Uterus (tissue), 4 donors: Measurements from ENCODE around the gene CLP1. TPM values are rescaled to one million over a fixed set of nuclear protein-coding genes. Genes with fewer than 3 reads are reported as not detected.

Experiments used
- DNase-seq, 2 donors: peaks; one replicate each; pipeline ENCODE4 v3.0.0-alpha.2; 2019 to 2020
- H3K27ac ChIP-seq, 2 donors: fragments of 200-600 bp; sonication (generic); 1 replicate in 1 of 2; 2 replicates in 1 of 2; pipeline ENCODE4 v1.5.1; 2016 to 2018
- H3K27me3 ChIP-seq, 2 donors: fragments of 200-600 bp; sonication (generic); one replicate each; pipeline ENCODE4 v1.5.1; 2018 to 2019; ENCODE audit warnings: control low read depth in 1 of 2
- H3K36me3 ChIP-seq, 2 donors: fragments of 200-600 bp; sonication (generic); one replicate each; pipeline ENCODE4 v1.5.1; 2019; ENCODE audit warnings: control low read depth in 1 of 2
- H3K4me1 ChIP-seq, 2 donors: fragments of 200-600 bp; sonication (generic); one replicate each; pipeline ENCODE4 v1.5.1; 2018 to 2019; ENCODE audit warnings: control low read depth in 1 of 2
- H3K4me3 ChIP-seq, 2 donors: fragments of 200-600 bp; sonication (generic); 1 replicate in 1 of 2; 2 replicates in 1 of 2; pipeline ENCODE4 v1.5.1; 2018 to 2019; ENCODE audit warnings: mild to moderate bottlenecking in 1 of 2
- H3K9me3 ChIP-seq, 2 donors: fragments of 200-600 bp; sonication (generic); one replicate each; pipeline ENCODE4 v1.5.1; 2019; ENCODE audit warnings: control low read depth in 1 of 2
- POLR2A ChIP-seq, 2 donors: fragments of 450-650 bp; IDR thresholded peaks; one replicate each; pipeline ENCODE4 v1.6.1; 2016; ENCODE audit warnings: antibody characterized with exemption in 2 of 2, mild to moderate bottlenecking in 1 of 2, moderate library complexity in 1 of 2
- intact Hi-C: fragments of 100-400 bp; cut with DNase I; formaldehyde crosslinking; loops from one replicate; pipeline ENCODE4 v1.15.1; 2023; ENCODE audit warnings: low total_unique reads
- total RNA-seq, 4 donors: library from RNA; depleted of rRNA in 3 of 4; stranded (reverse); fragments of >200 nt in 3 of 4; gene quantifications; one replicate each; pipeline versions ENCODE4 v1.1.0 to v1.2.4, GENCODE V29; 2014 to 2023
- TF ChIP-seq, protein P1 (sequence below), 4 experiments: fragments of 200-600 bp in 2 of 4; fragments of 450-650 bp in 2 of 4; sonication (generic) in 2 of 4; IDR thresholded peaks; one replicate each; pipeline ENCODE4 v1.5.1; 2016 to 2019; ENCODE audit warnings: antibody characterized with exemption in 4 of 4, mild to moderate bottlenecking in 2 of 4, moderate library complexity in 1 of 4
- donor health status: DM: yes; HTN: yes; CAD: no.

CLP1 gene
- total RNA-seq, 4 donors from 2014 or later = 3.1 to 24.4 (median 12.2) TPM

DNA sequence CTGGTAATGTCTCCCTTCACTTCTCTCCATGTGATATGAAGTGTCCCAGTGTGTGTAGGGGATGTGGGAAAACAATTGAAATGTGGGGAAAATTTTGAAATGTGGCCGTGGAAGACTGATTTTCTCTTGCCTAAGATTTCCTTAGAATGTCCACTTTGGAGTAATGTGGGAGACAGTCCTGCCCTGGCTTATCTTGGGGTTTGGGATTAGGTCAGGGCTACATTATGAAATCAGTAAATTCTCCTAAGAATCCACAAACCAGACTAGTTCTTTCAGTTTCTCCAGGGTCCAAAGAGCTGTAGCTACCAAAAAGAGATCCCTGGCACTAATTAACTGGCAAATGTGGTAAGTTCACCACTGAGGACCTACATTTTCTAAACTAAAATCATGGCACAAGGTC lies 30.7 kb upstream of the CLP1 start:
- no peaks in the 10 kb centered on the region for H3K4me1 ChIP-seq
- intact Hi-C loops = no loop called here
- H3K9me3 ChIP-seq = no peaks in the 10 kb centered on the region

DNA sequence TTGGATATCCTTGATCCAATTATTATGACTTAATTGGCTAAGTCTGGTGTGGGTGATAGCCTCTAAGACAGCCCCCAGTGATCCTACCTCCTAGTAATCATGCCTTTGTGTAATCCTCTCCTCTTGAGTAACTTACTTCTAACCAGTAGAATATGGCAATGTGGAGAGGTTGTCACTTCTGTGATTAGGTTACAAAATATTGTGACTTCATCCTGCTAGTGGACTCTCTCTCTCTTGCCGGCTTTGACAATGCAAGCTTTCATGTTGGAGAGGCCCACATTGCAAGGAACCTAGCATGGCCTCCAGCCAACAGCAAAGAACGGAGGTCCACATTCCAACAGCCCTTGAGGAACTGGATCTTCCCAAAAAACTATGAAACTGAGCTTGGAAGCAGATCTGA lies 27.4 kb upstream of the CLP1 start:
- intact Hi-C loops = no loop called here
- TF ChIP-seq, protein P1, sequence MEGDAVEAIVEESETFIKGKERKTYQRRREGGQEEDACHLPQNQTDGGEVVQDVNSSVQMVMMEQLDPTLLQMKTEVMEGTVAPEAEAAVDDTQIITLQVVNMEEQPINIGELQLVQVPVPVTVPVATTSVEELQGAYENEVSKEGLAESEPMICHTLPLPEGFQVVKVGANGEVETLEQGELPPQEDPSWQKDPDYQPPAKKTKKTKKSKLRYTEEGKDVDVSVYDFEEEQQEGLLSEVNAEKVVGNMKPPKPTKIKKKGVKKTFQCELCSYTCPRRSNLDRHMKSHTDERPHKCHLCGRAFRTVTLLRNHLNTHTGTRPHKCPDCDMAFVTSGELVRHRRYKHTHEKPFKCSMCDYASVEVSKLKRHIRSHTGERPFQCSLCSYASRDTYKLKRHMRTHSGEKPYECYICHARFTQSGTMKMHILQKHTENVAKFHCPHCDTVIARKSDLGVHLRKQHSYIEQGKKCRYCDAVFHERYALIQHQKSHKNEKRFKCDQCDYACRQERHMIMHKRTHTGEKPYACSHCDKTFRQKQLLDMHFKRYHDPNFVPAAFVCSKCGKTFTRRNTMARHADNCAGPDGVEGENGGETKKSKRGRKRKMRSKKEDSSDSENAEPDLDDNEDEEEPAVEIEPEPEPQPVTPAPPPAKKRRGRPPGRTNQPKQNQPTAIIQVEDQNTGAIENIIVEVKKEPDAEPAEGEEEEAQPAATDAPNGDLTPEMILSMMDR (IDR thresholded peaks at IDR 0.05) = no peak
- TF ChIP-seq POLR2A (IDR thresholded peaks at IDR 0.05) = no peak

More for the DNA sequence above, 30.7 kb upstream of the CLP1 start:
- H3K27ac ChIP-seq = no peak overlapping the region
- no peak overlapping the region for H3K4me3 ChIP-seq
- DNase-seq = no peak
- no peak for TF ChIP-seq POLR2A (IDR thresholded peaks at IDR 0.05)
- TF ChIP-seq, protein P1 (IDR thresholded peaks at IDR 0.05) = no peak
- no peaks in the 10 kb centered on the region for H3K36me3 ChIP-seq
- no peaks in the 10 kb centered on the region for H3K27me3 ChIP-seq

DNA sequence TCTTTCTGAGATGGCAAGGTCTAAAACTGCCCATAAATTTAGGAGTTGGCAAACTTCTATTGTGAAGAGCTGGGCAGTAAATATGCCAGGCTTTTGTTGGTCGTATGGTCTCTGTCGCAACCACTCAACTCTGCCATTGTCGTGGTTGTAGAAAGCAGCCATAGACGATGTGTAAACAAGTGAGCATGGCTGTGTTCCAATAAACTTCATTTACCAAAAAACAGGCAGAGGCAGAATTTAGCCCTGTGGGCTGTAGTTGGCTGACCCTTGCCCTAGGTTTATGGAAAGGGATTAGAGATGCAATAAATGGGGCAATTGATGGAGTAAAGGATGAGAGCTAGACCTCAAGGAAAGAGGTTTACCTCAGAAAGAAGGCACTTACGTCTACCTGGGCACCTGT lies 25.4 kb upstream of the CLP1 start:
- intact Hi-C loops = no loop called here
- peaks cover 0 to under 1% of the 10 kb centered on the region in 2 donors for H3K4me1 ChIP-seq
- no peaks in the 10 kb centered on the region for H3K27me3 ChIP-seq
- H3K4me3 ChIP-seq = no peak overlapping the region
- no peak for DNase-seq
- no peaks in the 10 kb centered on the region for H3K9me3 ChIP-seq
- H3K36me3 ChIP-seq = no peaks in the 10 kb centered on the region
- H3K27ac ChIP-seq = no peak overlapping the region
- TF ChIP-seq POLR2A (IDR thresholded peaks at IDR 0.05) = no peak
- TF ChIP-seq, protein P1 (IDR thresholded peaks at IDR 0.05) = no peak

More for the DNA sequence above, 27.4 kb upstream of the CLP1 start:
- no peak for DNase-seq
- H3K4me1 ChIP-seq = no peaks in the 10 kb centered on the region
- H3K27ac ChIP-seq = no peak overlapping the region
- no peak overlapping the region for H3K4me3 ChIP-seq
- no peaks in the 10 kb centered on the region for H3K9me3 ChIP-seq
- H3K36me3 ChIP-seq = no peaks in the 10 kb centered on the region
- no peaks in the 10 kb centered on the region for H3K27me3 ChIP-seq

DNA sequence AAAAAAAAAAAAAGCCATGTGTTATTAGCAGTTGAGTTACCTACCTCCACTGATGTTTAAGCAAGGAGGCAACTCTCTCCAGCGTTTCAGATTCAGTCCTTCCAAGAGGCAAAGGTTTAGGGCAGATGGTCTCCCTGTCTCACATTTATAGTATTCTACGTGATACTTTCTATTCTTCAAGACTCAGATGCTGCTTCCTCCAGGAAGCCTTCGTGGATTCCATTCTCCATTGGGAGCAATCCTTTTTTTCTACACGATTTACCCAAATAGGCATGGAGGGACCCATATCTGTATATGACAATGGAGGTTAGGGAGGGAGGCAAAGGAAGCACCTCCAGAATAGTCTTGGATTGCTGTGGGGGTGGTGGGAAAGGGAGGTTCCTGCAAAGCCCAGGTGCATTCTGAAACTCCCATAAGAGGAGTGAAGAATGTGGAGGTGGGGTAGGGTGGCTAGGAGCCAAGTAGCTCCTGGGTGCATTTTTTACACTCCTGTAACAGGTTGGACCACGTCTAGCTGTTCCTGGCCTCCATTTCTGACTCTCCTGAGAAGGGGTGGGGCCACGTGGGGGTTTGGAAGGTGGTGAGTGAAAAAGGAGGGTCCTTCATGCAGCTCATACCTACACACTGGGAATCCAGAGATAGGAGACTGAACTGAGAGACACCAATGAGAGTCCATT lies 24.0 kb upstream of the CLP1 start:
- Histone ChIP-seq H3K27ac (no peak overlapping the region), H3K9me3 (no peaks in the 10 kb centered on the region), H3K4me1 (peaks cover 0 to 7% of the 10 kb centered on the region in 2 donors), H3K4me3 (no peak overlapping the region), H3K36me3 (no peaks in the 10 kb centered on the region), H3K27me3 (no peaks in the 10 kb centered on the region)
- intact Hi-C loops = no loop called here
- TF ChIP-seq, protein P1 (IDR thresholded peaks at IDR 0.05) = no peak
- no peak for TF ChIP-seq POLR2A (IDR thresholded peaks at IDR 0.05)
- no peak for DNase-seq

DNA sequence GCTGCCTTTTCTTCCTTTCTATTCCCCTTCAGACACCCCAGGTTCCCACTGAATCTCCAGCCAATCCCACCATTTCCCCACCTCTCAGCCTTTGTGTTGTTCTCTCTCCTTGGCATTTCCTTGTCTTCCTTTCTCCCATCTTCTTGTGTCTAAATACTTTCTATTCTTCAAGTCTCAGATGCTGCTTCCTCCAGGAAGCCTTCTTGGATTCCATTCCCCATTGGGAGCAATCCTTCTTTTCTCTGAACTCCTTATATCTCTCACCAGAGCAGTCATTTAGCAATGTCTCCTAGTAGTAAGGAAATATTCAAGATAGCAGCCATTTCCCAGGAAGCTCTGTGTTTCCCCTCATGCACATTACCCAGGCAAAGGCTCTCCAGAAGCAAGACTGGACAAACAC lies 23.3 kb upstream of the CLP1 start:
- Histone ChIP-seq H3K9me3 (no peaks in the 10 kb centered on the region), H3K4me3 (no peak overlapping the region), H3K36me3 (no peaks in the 10 kb centered on the region), H3K27ac (no peak overlapping the region), H3K27me3 (no peaks in the 10 kb centered on the region), H3K4me1 (peaks cover 0 to 9% of the 10 kb centered on the region in 2 donors)
- DNase-seq = no peak
- intact Hi-C loops = no loop called here
- no peak for TF ChIP-seq POLR2A (IDR thresholded peaks at IDR 0.05)
- TF ChIP-seq, protein P1 (IDR thresholded peaks at IDR 0.05) = no peak
